ENCODE data around the gene TMED4.
"Not testable (repeated sequence)": the region's sequence is repeated elsewhere in the genome, so short reads cannot be mapped to it uniquely, and the experiment has no call there.

Gene TMED4

GRCh38 chr7:44561481-44561880 is 20.6 kb downstream of the TMED4 start:
- no peak overlapping the region for H3K4me3 ChIP-seq (ENCODE audit: low read depth, low read length)
- TF ChIP-seq CTCF (IDR thresholded peaks at IDR 0.05; ENCODE audit: low read depth, low read length) = no peak

- no peak overlapping the region for H3K4me3 ChIP-seq (ENCODE audit: low read depth, low read length)
- TF ChIP-seq CTCF (IDR thresholded peaks at IDR 0.05; ENCODE audit: low read depth, low read length) = no peak
These were observed 22.5 kb downstream of the TMED4 start for GRCh38 chr7:44559485-44559884.

GRCh38 chr7:44557485-44557884 is 24.5 kb downstream of the TMED4 start:
- H3K4me3 ChIP-seq (ENCODE audit: low read depth, low read length) = no peak overlapping the region
- no peak for TF ChIP-seq CTCF (IDR thresholded peaks at IDR 0.05; ENCODE audit: low read depth, low read length)

- H3K4me3 ChIP-seq (ENCODE audit: low read depth, low read length) = no peak overlapping the region
- no peak for TF ChIP-seq CTCF (IDR thresholded peaks at IDR 0.05; ENCODE audit: low read depth, low read length)
These were observed 26.7 kb downstream of the TMED4 start for GRCh38 chr7:44555350-44555749.

- H3K4me3 ChIP-seq (ENCODE audit: low read depth, low read length) = not testable (repeated sequence)
These were observed 29.5 kb downstream of the TMED4 start for GRCh38 chr7:44552473-44553005.

GRCh38 chr7:44549457-44549856 is 32.6 kb downstream of the TMED4 start:
- no peak for TF ChIP-seq CTCF (IDR thresholded peaks at IDR 0.05; ENCODE audit: low read depth, low read length)
- H3K4me3 ChIP-seq (ENCODE audit: low read depth, low read length) = no peak overlapping the region

- H3K4me3 ChIP-seq (ENCODE audit: low read depth, low read length) = no peak overlapping the region
- TF ChIP-seq CTCF (IDR thresholded peaks at IDR 0.05; ENCODE audit: low read depth, low read length) = no peak
These were observed 33.1 kb downstream of the TMED4 start for GRCh38 chr7:44548893-44549292.

- no peak for TF ChIP-seq CTCF (IDR thresholded peaks at IDR 0.05; ENCODE audit: low read depth, low read length)
- no peak overlapping the region for H3K4me3 ChIP-seq (ENCODE audit: low read depth, low read length)
These were observed 34.3 kb downstream of the TMED4 start for GRCh38 chr7:44547536-44548231.
